Endodermal cell (in vitro differentiated cells): ENCODE data around the gene NINJ1. TPM values are rescaled to one million over a fixed set of nuclear protein-coding genes. Genes with fewer than 3 reads are reported as not detected.

Experiments used
- DNase-seq: peaks from one replicate; pipeline ENCODE4 v3.0.0-alpha.2; 2017
- H3K27ac ChIP-seq: 2 replicates; pipeline ENCODE4 v1.5.1; 2013; ENCODE audit warnings: mild to moderate bottlenecking, low read depth, low read length, moderate library complexity
- H3K27me3 ChIP-seq: 2 replicates; pipeline ENCODE4 v1.6.1; 2013; ENCODE audit warnings: mild to moderate bottlenecking, low read length, moderate library complexity; ENCODE audit not compliant: insufficient read depth, control insufficient read depth, poor library complexity, severe bottlenecking
- H3K36me3 ChIP-seq: 2 replicates; pipeline ENCODE4 v1.7.0; 2013; ENCODE audit warnings: mild to moderate bottlenecking, low read length, moderate library complexity; ENCODE audit not compliant: control insufficient read depth, insufficient read depth
- H3K4me1 ChIP-seq: one replicate; pipeline ENCODE4 v1.7.0; 2013; ENCODE audit warnings: low read length; ENCODE audit not compliant: control insufficient read depth, insufficient read depth
- H3K4me3 ChIP-seq: 2 replicates; pipeline ENCODE4 v1.5.1; 2013; ENCODE audit warnings: mild to moderate bottlenecking, low read length, moderate library complexity
- H3K9ac ChIP-seq: 2 replicates; pipeline ENCODE4 v1.6.1; 2013; ENCODE audit warnings: mild to moderate bottlenecking, low read length, moderate library complexity; ENCODE audit not compliant: poor library complexity, severe bottlenecking; ENCODE audit errors: extremely low read depth
- H3K9me3 ChIP-seq: 2 replicates; pipeline ENCODE4 v1.6.1; 2013; ENCODE audit warnings: mild to moderate bottlenecking, low read length, moderate library complexity; ENCODE audit not compliant: control insufficient read depth
- H3K27ac Mint-ChIP-seq: 2 replicates; pipeline ENCODE4 v1.8.0; 2020; ENCODE audit warnings: mixed read lengths
- H3K27me3 Mint-ChIP-seq: 2 replicates; pipeline ENCODE4 v1.8.0; 2021; ENCODE audit warnings: mild to moderate bottlenecking, mixed read lengths; ENCODE audit not compliant: insufficient read depth
- H3K36me3 Mint-ChIP-seq: 2 replicates; pipeline ENCODE4 v1.8.0; 2020; ENCODE audit warnings: low read depth, mixed read lengths
- H3K4me1 Mint-ChIP-seq: 2 replicates; pipeline ENCODE4 v1.8.0; 2020; ENCODE audit warnings: mixed read lengths
- H3K4me3 Mint-ChIP-seq: 2 replicates; pipeline ENCODE4 v1.8.0; 2020; ENCODE audit warnings: mild to moderate bottlenecking, moderate library complexity, mixed read lengths
- H3K9me3 Mint-ChIP-seq: 2 replicates; pipeline ENCODE4 v1.8.0; 2020; ENCODE audit warnings: mild to moderate bottlenecking, mixed read lengths
- WGBS, 2 experiments: methylation state at CpG; one replicate each; pipeline versions ENCODE4 v1.1.5 to v1.1.7; 2013; ENCODE audit warnings: missing lambda C conversion rate in 2 of 2, mixed read lengths in 1 of 2; ENCODE audit not compliant: insufficient coverage in 1 of 2, insufficient read length in 1 of 2; 5-methylcytosine and 5-hydroxymethylcytosine counted together
- total RNA-seq, 2 donors: library from RNA; stranded (reverse); fragmentation: NEBNext Ultra II Directional in 1 of 2; extraction: Animal tissue kit (Norgen Biotek cat#: 25700) in 1 of 2; gene quantifications; 2 replicates in 1 of 2; 3 replicates in 1 of 2; pipeline ENCODE4 v1.2.1, GENCODE V29; 2021
- TF ChIP-seq, protein P1 (sequence below): fragments of 200-600 bp; sonication (generic); conservative IDR thresholded peaks from 2 replicates; pipeline ENCODE4 v1.5.0; 2021; ENCODE audit warnings: antibody characterized with exemption, mild to moderate bottlenecking

The NINJ1 gene
- total RNA-seq, 2 donors from 2014 or later = 24.2 to 32.0 TPM

DNA sequence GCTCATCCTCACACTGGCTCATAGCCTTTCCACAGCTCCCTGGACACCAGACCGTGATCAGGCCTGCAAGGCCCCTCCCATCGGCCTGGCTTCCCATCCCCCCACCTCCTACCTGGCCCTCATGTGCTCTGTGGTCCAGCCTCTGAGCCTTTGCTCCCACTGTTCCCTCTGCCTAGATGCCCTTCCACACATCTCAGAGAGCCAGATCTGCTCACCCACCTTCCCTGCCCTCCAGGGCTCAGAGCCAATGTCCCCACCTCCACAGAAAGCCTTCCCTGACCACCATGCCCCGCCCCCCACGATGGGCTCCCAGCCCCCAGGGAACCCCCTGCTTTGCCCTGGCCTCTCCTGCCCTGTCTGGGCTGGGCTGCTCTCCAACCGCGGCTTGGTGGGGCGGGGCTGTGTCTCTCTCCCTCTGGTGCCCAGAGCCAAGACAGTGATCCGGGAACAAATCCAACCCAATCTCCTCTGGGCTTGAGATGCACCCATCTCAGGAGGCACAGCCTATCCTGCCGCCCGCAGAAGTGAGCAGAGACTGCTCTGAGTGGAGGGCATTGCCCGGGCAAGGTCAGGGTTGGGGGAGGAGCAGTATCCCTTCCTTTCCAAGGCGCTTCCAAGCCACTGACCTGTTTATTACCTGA, 1.6 kb downstream of the NINJ1 start:
- Mint-ChIP-seq H3K4me3 (peak overlapping the region; percentile 72), H3K9me3 (no peaks in the 10 kb centered on the region), H3K27me3 (peaks cover 19% of the 10 kb centered on the region), H3K4me1 (peaks cover 15% of the 10 kb centered on the region), H3K27ac (peak overlapping the region; percentile 48), H3K36me3 (no peaks in the 10 kb centered on the region)
- DNase-seq = peak; percentile 57
- TF ChIP-seq, protein P1, sequence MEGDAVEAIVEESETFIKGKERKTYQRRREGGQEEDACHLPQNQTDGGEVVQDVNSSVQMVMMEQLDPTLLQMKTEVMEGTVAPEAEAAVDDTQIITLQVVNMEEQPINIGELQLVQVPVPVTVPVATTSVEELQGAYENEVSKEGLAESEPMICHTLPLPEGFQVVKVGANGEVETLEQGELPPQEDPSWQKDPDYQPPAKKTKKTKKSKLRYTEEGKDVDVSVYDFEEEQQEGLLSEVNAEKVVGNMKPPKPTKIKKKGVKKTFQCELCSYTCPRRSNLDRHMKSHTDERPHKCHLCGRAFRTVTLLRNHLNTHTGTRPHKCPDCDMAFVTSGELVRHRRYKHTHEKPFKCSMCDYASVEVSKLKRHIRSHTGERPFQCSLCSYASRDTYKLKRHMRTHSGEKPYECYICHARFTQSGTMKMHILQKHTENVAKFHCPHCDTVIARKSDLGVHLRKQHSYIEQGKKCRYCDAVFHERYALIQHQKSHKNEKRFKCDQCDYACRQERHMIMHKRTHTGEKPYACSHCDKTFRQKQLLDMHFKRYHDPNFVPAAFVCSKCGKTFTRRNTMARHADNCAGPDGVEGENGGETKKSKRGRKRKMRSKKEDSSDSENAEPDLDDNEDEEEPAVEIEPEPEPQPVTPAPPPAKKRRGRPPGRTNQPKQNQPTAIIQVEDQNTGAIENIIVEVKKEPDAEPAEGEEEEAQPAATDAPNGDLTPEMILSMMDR = no peak
- no peak overlapping the region for H3K27ac ChIP-seq
- no peaks in the 10 kb centered on the region for H3K36me3 ChIP-seq
- peaks cover 8% of the 10 kb centered on the region for H3K4me1 ChIP-seq
- WGBS, 2 experiments = 70 to 79% methylated on average over 10 to 12 of the region's 12 CpGs
- H3K27me3 ChIP-seq = peaks cover 10% of the 10 kb centered on the region
- H3K9ac ChIP-seq = peak overlapping the region; percentile 83
- peak overlapping the region; percentile 82 for H3K4me3 ChIP-seq
- no peaks in the 10 kb centered on the region for H3K9me3 ChIP-seq

DNA sequence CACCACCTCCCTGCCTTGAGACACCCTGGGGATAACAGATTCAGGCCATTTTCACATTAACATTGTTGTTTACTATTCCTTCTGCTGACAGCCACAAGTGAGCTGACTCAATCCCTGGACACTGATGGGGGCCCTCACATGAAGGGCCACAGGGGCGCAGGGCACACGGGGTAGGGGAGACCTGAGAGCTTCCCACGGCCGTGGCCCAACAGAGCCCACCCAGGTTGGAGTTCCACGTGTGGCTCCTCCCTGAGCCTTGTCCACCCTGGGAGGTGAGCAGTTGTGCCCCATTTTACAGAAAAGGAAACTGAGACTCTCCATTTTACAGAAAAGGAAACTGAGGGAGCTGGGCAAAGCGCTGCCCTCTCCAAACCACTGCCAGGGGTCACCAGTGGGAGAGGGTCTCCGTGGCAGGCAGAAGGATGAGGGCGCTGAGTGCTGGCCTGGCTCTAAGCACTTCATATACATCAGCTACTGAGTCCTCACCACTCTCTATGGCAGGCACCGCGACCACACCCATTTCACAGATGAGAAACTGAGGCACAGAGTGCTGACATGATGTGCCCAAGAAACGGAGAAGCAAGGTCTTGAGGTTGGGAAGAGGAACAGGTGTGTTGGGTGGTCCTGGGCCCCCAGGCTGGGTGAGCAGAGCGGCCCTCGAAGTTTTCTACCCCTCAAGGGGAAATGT, 2.3 kb downstream of the NINJ1 start:
- DNase-seq = no peak
- Mint-ChIP-seq H3K27me3 (peaks cover 19% of the 10 kb centered on the region), H3K36me3 (no peaks in the 10 kb centered on the region), H3K27ac (no peak overlapping the region), H3K4me1 (peaks cover 15% of the 10 kb centered on the region), H3K9me3 (no peaks in the 10 kb centered on the region), H3K4me3 (no peak overlapping the region)
- H3K27me3 ChIP-seq = peaks cover 10% of the 10 kb centered on the region
- WGBS, 2 experiments = 95 to 96% methylated on average over 6 to 13 of the region's 13 CpGs
- no peak overlapping the region for H3K9ac ChIP-seq
- H3K27ac ChIP-seq = no peak overlapping the region
- H3K4me1 ChIP-seq = peaks cover 8% of the 10 kb centered on the region
- TF ChIP-seq, protein P1 = no peak
- no peaks in the 10 kb centered on the region for H3K9me3 ChIP-seq
- no peaks in the 10 kb centered on the region for H3K36me3 ChIP-seq
- no peak overlapping the region for H3K4me3 ChIP-seq

DNA sequence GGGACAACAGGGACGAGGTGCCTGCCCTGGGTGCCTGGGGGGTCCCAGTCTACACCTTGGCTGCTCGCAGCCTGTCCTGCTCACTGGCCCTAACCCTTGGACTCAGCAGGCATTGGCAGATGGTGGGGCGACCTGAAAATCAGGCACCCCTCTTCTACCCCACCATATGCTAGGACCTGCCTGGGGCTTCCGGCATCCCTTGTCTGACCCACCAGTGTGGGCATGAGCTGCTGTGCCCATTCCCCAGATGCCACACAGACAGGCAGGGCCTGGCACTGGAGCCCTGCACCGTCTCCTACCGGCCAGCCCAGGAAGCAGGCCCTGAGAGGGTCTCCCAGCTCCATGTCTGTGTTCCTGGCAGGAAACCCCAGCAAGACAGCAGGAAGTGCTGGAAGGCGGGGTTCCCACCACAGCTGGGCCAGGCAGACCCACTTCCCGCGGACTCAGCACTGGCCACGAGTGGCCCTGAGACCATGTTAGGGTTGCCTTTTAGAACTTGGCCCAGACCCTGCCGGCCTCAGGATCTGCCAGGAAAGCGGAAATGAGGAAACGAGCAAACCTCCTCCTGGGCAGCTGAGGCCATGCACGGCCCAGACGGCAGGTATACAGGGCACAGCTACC, 3.1 kb downstream of the NINJ1 start:
- no peaks in the 10 kb centered on the region for H3K9me3 Mint-ChIP-seq
- 91 to 94% methylated on average over 11 to 15 of the region's 15 CpGs for WGBS, 2 experiments
- TF ChIP-seq, protein P1 = no peak

More for the DNA sequence above, 3.1 kb downstream of the NINJ1 start:
- Histone ChIP-seq H3K27me3 (peaks cover 10% of the 10 kb centered on the region), H3K27ac (no peak overlapping the region), H3K4me3 (no peak overlapping the region), H3K9me3 (no peaks in the 10 kb centered on the region), H3K4me1 (peaks cover 8% of the 10 kb centered on the region), H3K9ac (no peak overlapping the region), H3K36me3 (no peaks in the 10 kb centered on the region)
- Mint-ChIP-seq H3K36me3 (peaks cover 4% of the 10 kb centered on the region), H3K4me1 (peaks cover 15% of the 10 kb centered on the region), H3K4me3 (no peak overlapping the region), H3K27ac (no peak overlapping the region), H3K27me3 (peaks cover 15% of the 10 kb centered on the region)
- DNase-seq = no peak
